H9 (cell line): ENCODE measurements around the gene NDUFA9. TPM values are rescaled to one million over a fixed set of nuclear protein-coding genes. Genes with fewer than 3 reads are reported as not detected.
A peak's percentile ranks its signal among the peaks of the same experiment; 100 is the strongest.

Experiments
- DNase-seq: peaks from one replicate; pipeline ENCODE4 v3.0.0-alpha.2; 2017
- H2AFZ ChIP-seq: one replicate; pipeline ENCODE4 v1.6.1; 2013; ENCODE audit warnings: mild to moderate bottlenecking, low read length, control low read depth, moderate library complexity
- H2AK5ac ChIP-seq: 2 replicates; pipeline ENCODE4 v1.6.1; 2013; ENCODE audit warnings: low read length, control low read depth, mixed read lengths; ENCODE audit not compliant: insufficient read length
- H2BK120ac ChIP-seq: one replicate; pipeline ENCODE4 v1.6.1; 2013; ENCODE audit warnings: low read depth, mild to moderate bottlenecking, low read length, control low read depth, inconsistent platforms; ENCODE audit not compliant: poor library complexity, severe bottlenecking
- H2BK12ac ChIP-seq: 2 replicates; pipeline ENCODE4 v1.6.1; 2013; ENCODE audit warnings: low read length, control low read depth, mixed read lengths, low read depth; ENCODE audit not compliant: insufficient read length
- H2BK15ac ChIP-seq: 2 replicates; pipeline ENCODE4 v1.6.1; 2013; ENCODE audit warnings: low read depth, low read length, control low read depth
- H2BK20ac ChIP-seq: one replicate; pipeline ENCODE4 v1.6.1; 2013; ENCODE audit warnings: low read depth, mild to moderate bottlenecking, low read length, control low read depth, inconsistent platforms; ENCODE audit not compliant: poor library complexity, severe bottlenecking
- H2BK5ac ChIP-seq: 2 replicates; pipeline ENCODE4 v1.6.1; 2013; ENCODE audit warnings: low read length, control low read depth, mixed read lengths; ENCODE audit not compliant: insufficient read length
- H3K14ac ChIP-seq: 2 replicates; pipeline ENCODE4 v1.6.1; 2013; ENCODE audit warnings: low read length, control low read depth; ENCODE audit not compliant: insufficient read depth
- H3K18ac ChIP-seq: 2 replicates; pipeline ENCODE4 v1.6.1; 2013; ENCODE audit warnings: low read depth, mild to moderate bottlenecking, mixed read lengths, low read length, control low read depth; ENCODE audit not compliant: insufficient read length
- H3K23ac ChIP-seq: 2 replicates; pipeline ENCODE4 v1.6.1; 2013; ENCODE audit warnings: low read length, control low read depth, mixed read lengths, low read depth; ENCODE audit not compliant: insufficient read length
- H3K23me2 ChIP-seq: 2 replicates; pipeline ENCODE4 v1.6.1; 2013; ENCODE audit warnings: low read depth, mild to moderate bottlenecking, mixed read lengths, low read length, control low read depth; ENCODE audit not compliant: insufficient read length, poor library complexity, severe bottlenecking
- H3K27ac ChIP-seq: 2 replicates; pipeline ENCODE4 v1.5.1; 2013; ENCODE audit warnings: low read length, control low read depth, mixed read lengths, low read depth; ENCODE audit not compliant: insufficient read length
- H3K27me3 ChIP-seq: 2 replicates; pipeline ENCODE4 v1.6.1; 2013; ENCODE audit warnings: low read length, control low read depth, inconsistent platforms; ENCODE audit not compliant: insufficient read depth
- H3K4ac ChIP-seq: 2 replicates; pipeline ENCODE4 v1.6.1; 2013; ENCODE audit warnings: low read depth, mild to moderate bottlenecking, control low read depth, inconsistent platforms, low read length, moderate library complexity
- H3K4me1 ChIP-seq: 2 replicates; pipeline ENCODE4 v1.6.1; 2013; ENCODE audit warnings: low read length, control low read depth, inconsistent platforms; ENCODE audit not compliant: insufficient read depth
- H3K4me2 ChIP-seq: 2 replicates; pipeline ENCODE4 v1.6.1; 2013; ENCODE audit warnings: low read length, control low read depth, mixed read lengths; ENCODE audit not compliant: insufficient read length, insufficient read depth
- H3K56ac ChIP-seq: 2 replicates; pipeline ENCODE4 v1.6.1; 2013; ENCODE audit warnings: low read depth, mild to moderate bottlenecking, mixed read lengths, low read length, control low read depth; ENCODE audit not compliant: insufficient read length
- H3K79me1 ChIP-seq: 2 replicates; pipeline ENCODE4 v1.6.1; 2013; ENCODE audit warnings: low read depth, mild to moderate bottlenecking, moderate library complexity, low read length, control low read depth, inconsistent platforms; ENCODE audit not compliant: insufficient read depth, poor library complexity, severe bottlenecking
- H3K79me2 ChIP-seq: 2 replicates; pipeline ENCODE4 v1.6.1; 2013; ENCODE audit warnings: low read length, control low read depth, inconsistent platforms; ENCODE audit not compliant: insufficient read depth
- H3K9ac ChIP-seq: 2 replicates; pipeline ENCODE4 v1.6.1; 2013; ENCODE audit warnings: low read length, control low read depth, mixed read lengths; ENCODE audit not compliant: insufficient read length; ENCODE audit errors: extremely low read depth
- H3K9me3 ChIP-seq: one replicate; pipeline ENCODE4 v1.6.1; 2013; ENCODE audit warnings: low read depth, low read length, inconsistent platforms; ENCODE audit not compliant: control insufficient read depth
- H3T11ph ChIP-seq: one replicate; pipeline ENCODE4 v1.6.1; 2013; ENCODE audit warnings: mild to moderate bottlenecking, low read length, control low read depth, inconsistent platforms
- H4K20me1 ChIP-seq: one replicate; pipeline ENCODE4 v1.6.1; 2013; ENCODE audit not compliant: control insufficient read depth, insufficient read length, insufficient read depth
- H4K5ac ChIP-seq: 2 replicates; pipeline ENCODE4 v1.6.1; 2013; ENCODE audit warnings: low read depth, mild to moderate bottlenecking, mixed read lengths, low read length, control low read depth; ENCODE audit not compliant: insufficient read length
- H4K8ac ChIP-seq: replicated peaks from 2 replicates; pipeline ENCODE4 v1.6.1; 2013; ENCODE audit warnings: low read length, control low read depth, mixed read lengths, low read depth; ENCODE audit not compliant: insufficient read length
- H4K91ac ChIP-seq: 2 replicates; pipeline ENCODE4 v1.6.1; 2013; ENCODE audit warnings: low read depth, mild to moderate bottlenecking, moderate library complexity, mixed read lengths, low read length, control low read depth; ENCODE audit not compliant: insufficient read length
- H3K27ac Mint-ChIP-seq, 3 experiments: 2 replicates in 2 of 3; 3 replicates in 1 of 3; pipeline ENCODE4 v1.8.0; 2020 to 2021; ENCODE audit warnings: mixed read lengths in 3 of 3, mild to moderate bottlenecking in 1 of 3, moderate library complexity in 1 of 3
- H3K27me3 Mint-ChIP-seq: 2 replicates; pipeline ENCODE4 v1.8.0; 2021; ENCODE audit warnings: low read depth, mild to moderate bottlenecking, moderate library complexity, mixed read lengths
- H3K36me3 Mint-ChIP-seq, 3 experiments: 2 replicates in 2 of 3; 3 replicates in 1 of 3; pipeline ENCODE4 v1.8.0; 2020 to 2021; ENCODE audit warnings: low read depth in 3 of 3, mixed read lengths in 3 of 3; ENCODE audit not compliant: insufficient read depth in 1 of 3
- H3K4me1 Mint-ChIP-seq, 2 experiments: 2 replicates each; pipeline ENCODE4 v1.8.0; 2020; ENCODE audit warnings: mixed read lengths in 2 of 2
- H3K4me3 Mint-ChIP-seq, 2 experiments: 2 replicates in 1 of 2; 3 replicates in 1 of 2; pipeline ENCODE4 v1.8.0; 2020 to 2021; ENCODE audit warnings: mild to moderate bottlenecking in 2 of 2, mixed read lengths in 2 of 2, moderate library complexity in 1 of 2
- H3K9me3 Mint-ChIP-seq, 2 experiments: 2 replicates in 1 of 2; 3 replicates in 1 of 2; pipeline ENCODE4 v1.8.0; 2020; ENCODE audit warnings: mild to moderate bottlenecking in 2 of 2, mixed read lengths in 2 of 2, moderate library complexity in 1 of 2
- CTCF ChIP-seq: fragments of 200-600 bp; sonication (generic); conservative IDR thresholded peaks from 3 replicates; pipeline ENCODE4 v1.8.0; 2021; ENCODE audit warnings: antibody characterized with exemption, mild to moderate bottlenecking
- WGBS: extraction: QIAGEN DNeasy Blood & Tissue Kit; methylation state at CpG from one replicate; pipeline ENCODE4 v1.1.7; 2013; ENCODE audit warnings: missing lambda C conversion rate, low lambda C conversion rate, mixed read lengths; ENCODE audit not compliant: insufficient read length; ENCODE audit errors: extremely low coverage; 5-methylcytosine and 5-hydroxymethylcytosine counted together
- total RNA-seq: library from RNA; stranded (reverse); gene quantifications from 2 replicates; pipeline ENCODE4 v1.2.1, GENCODE V29; 2021

Gene NDUFA9
- total RNA-seq, 1 experiment from 2014 or later, result 83.9 TPM

- no peaks in the 10 kb centered on the region for H3K79me2 ChIP-seq
- H3K79me1 ChIP-seq, result no peaks in the 10 kb centered on the region
- no peak overlapping the region for H3K4me3 Mint-ChIP-seq
- no peak overlapping the region for H3K4ac ChIP-seq
- no peak overlapping the region for H3K4me2 ChIP-seq
- H2BK20ac ChIP-seq, result no peak overlapping the region
- H3K56ac ChIP-seq, result no peak overlapping the region
- H2BK120ac ChIP-seq, result no peak overlapping the region
- H3K36me3 Mint-ChIP-seq, result peaks cover 0 to 19% (median 16%) of the 10 kb centered on the region in 3 experiments; a peak in 5 of 7 replicates
- H2AFZ ChIP-seq, result no peak overlapping the region
- no peaks in the 10 kb centered on the region for H3K27me3 Mint-ChIP-seq
- H3K27me3 ChIP-seq, result no peaks in the 10 kb centered on the region
- H3K4me1 Mint-ChIP-seq, result peaks cover 0 to 12% of the 10 kb centered on the region in 2 experiments; a peak in 2 of 4 replicates
- H2BK12ac ChIP-seq, result no peak overlapping the region
- no peaks in the 10 kb centered on the region for H4K20me1 ChIP-seq
- no peak overlapping the region for H4K5ac ChIP-seq
- H3K4me1 ChIP-seq, result peaks cover 2% of the 10 kb centered on the region; the same call in 1 of the 2 replicates
- no peak overlapping the region for H3K18ac ChIP-seq
- no peak overlapping the region for H4K8ac ChIP-seq
- no peaks in the 10 kb centered on the region for H3K9me3 ChIP-seq
- no peak overlapping the region for H3T11ph ChIP-seq
- no peak overlapping the region for H2BK5ac ChIP-seq
- H2BK15ac ChIP-seq, result no peak overlapping the region
- no peak for TF ChIP-seq CTCF
- no peak overlapping the region for H3K23ac ChIP-seq
- no peaks in the 10 kb centered on the region for H3K9me3 Mint-ChIP-seq
- H3K27ac ChIP-seq, result no peak overlapping the region
- H3K23me2 ChIP-seq, result no peaks in the 10 kb centered on the region
- peak overlapping the region in 1 of 3 experiments; percentile 59; a peak in 5 of 7 replicates for H3K27ac Mint-ChIP-seq
- H3K14ac ChIP-seq, result no peak overlapping the region
- H2AK5ac ChIP-seq, result no peak overlapping the region
- no peak for DNase-seq
- WGBS, result no CpG with 5 or more reads among the region's 4 CpGs
- H4K91ac ChIP-seq, result no peak overlapping the region
- H3K9ac ChIP-seq, result no peak overlapping the region
These were observed 38.4 kb upstream of the NDUFA9 start for GRCh38 chr12:4610481-4610880.
